Stimulated activated CD8-positive, alpha-beta memory T cell treated with anti-CD3 and anti-CD28 coated beads, Interleukin-7, amount 100 ng/mL, for 24 hours (primary cell): ENCODE data around the gene NTN1.

ENCODE experiments used
- DNase-seq: peaks from one replicate; pipeline ENCODE4 v3.0.0-alpha.2; 2020; ENCODE audit warnings: low read depth

The NTN1 gene

GRCh38 chr17:9037736-9038135, 16.4 kb downstream of the NTN1 start:
- DNase-seq: no peak

- DNase-seq: no peak
These were observed 17.1 kb downstream of the NTN1 start for GRCh38 chr17:9038380-9038779.

- no peak for DNase-seq
These were observed 23.6 kb downstream of the NTN1 start for GRCh38 chr17:9044772-9045463.

- no peak for DNase-seq
These were observed 29.6 kb downstream of the NTN1 start for GRCh38 chr17:9050801-9051401.

- DNase-seq: no peak
These were observed 30.3 kb downstream of the NTN1 start for GRCh38 chr17:9051561-9051960.

GRCh38 chr17:9052921-9053320, 31.6 kb downstream of the NTN1 start:
- no peak for DNase-seq

GRCh38 chr17:9053406-9053805, 32.1 kb downstream of the NTN1 start:
- DNase-seq: no peak

- DNase-seq: no peak
These were observed 33.0 kb downstream of the NTN1 start for GRCh38 chr17:9054126-9054975.

- DNase-seq: no peak
These were observed 34.0 kb downstream of the NTN1 start for GRCh38 chr17:9055281-9055680.

- no peak for DNase-seq
These were observed 35.3 kb downstream of the NTN1 start for GRCh38 chr17:9056566-9056965.

- DNase-seq: no peak
These were observed 36.0 kb downstream of the NTN1 start for GRCh38 chr17:9057310-9057709.

- no peak for DNase-seq
These were observed 41.1 kb downstream of the NTN1 start for GRCh38 chr17:9062399-9062902.

- no peak for DNase-seq
These were observed 43.1 kb downstream of the NTN1 start for GRCh38 chr17:9064311-9064834.

- DNase-seq: no peak
These were observed 49.7 kb downstream of the NTN1 start for GRCh38 chr17:9071016-9071415.

- DNase-seq: no peak
These were observed 50.6 kb downstream of the NTN1 start for GRCh38 chr17:9071811-9072498.

- no peak for DNase-seq
These were observed 51.5 kb downstream of the NTN1 start for GRCh38 chr17:9072696-9073339.

GRCh38 chr17:9074131-9074530, 52.8 kb downstream of the NTN1 start:
- no peak for DNase-seq

GRCh38 chr17:9079461-9080103, 58.3 kb downstream of the NTN1 start:
- DNase-seq: no peak

- DNase-seq: no peak
These were observed 59.1 kb downstream of the NTN1 start for GRCh38 chr17:9080296-9080914.

GRCh38 chr17:9080983-9081382, 59.7 kb downstream of the NTN1 start:
- no peak for DNase-seq

GRCh38 chr17:9086577-9086976, 65.3 kb downstream of the NTN1 start:
- DNase-seq: no peak
